K562 (cell line): ENCODE results near the gene ZBTB9. TPM values are rescaled to one million over a fixed set of nuclear protein-coding genes. Genes with fewer than 3 reads are reported as not detected.

Experiments
- ARHGAP35 ChIP-seq: fragments of 450-650 bp; IDR thresholded peaks from 2 replicates; pipeline ENCODE4 v1.6.1; 2018; ENCODE audit not compliant: partially characterized antibody
- ARID1B ChIP-seq: fragments of 450-650 bp; IDR thresholded peaks from 2 replicates; pipeline ENCODE4 v1.6.1; 2016; ENCODE audit warnings: antibody characterized with exemption, mild to moderate bottlenecking, inconsistent platforms
- ETV6 ChIP-seq, 3 experiments: fragments of 150-350 bp in 1 of 3; sonication (generic) in 1 of 3; formaldehyde crosslinking in 1 of 3; IDR thresholded peaks; 2 replicates each; pipeline versions ENCODE4 v1.6.1 to v1.8.0; 2014 to 2022; ENCODE audit warnings: borderline replicate concordance in 2 of 3, low read depth in 2 of 3, antibody characterized with exemption in 1 of 3, low read length in 1 of 3, mild to moderate bottlenecking in 1 of 3, missing genetic modification reagents in 1 of 3
- MCM7 ChIP-seq, 2 experiments: fragments of 450-650 bp; IDR thresholded peaks; 2 replicates each; pipeline ENCODE4 v1.6.1; 2016 to 2018
- PHF21A ChIP-seq: fragments of 450-650 bp; IDR thresholded peaks from 2 replicates; pipeline ENCODE4 v1.6.1; 2017; ENCODE audit warnings: low read depth, borderline replicate concordance
- POLR2A ChIP-seq: fragments of 450-650 bp; conservative IDR thresholded peaks from 2 replicates; pipeline ENCODE4 v1.6.1; 2016
- PURB ChIP-seq: sonication (generic); formaldehyde crosslinking; IDR thresholded peaks from 2 replicates; pipeline ENCODE4 v1.9.0; 2021; ENCODE audit warnings: low read depth, mild to moderate bottlenecking, missing genetic modification reagents
- ZKSCAN3 ChIP-seq: fragments of 250-450 bp; sonication (Bioruptor Pico); IDR thresholded peaks from 2 replicates; pipeline ENCODE4 v1.4.0; 2020
- ZNF347 ChIP-seq: fragments of 450-650 bp; formaldehyde crosslinking; IDR thresholded peaks from 2 replicates; pipeline ENCODE4 v1.4.0; 2020; ENCODE audit warnings: low read depth, mild to moderate bottlenecking, moderate library complexity
- ZNF445 ChIP-seq: fragments of 250-450 bp; sonication (Bioruptor Pico); IDR thresholded peaks from 2 replicates; pipeline ENCODE4 v1.4.0; 2020; ENCODE audit warnings: low read depth, mild to moderate bottlenecking, moderate library complexity
- ZNF584 ChIP-seq: fragments of 200-800 bp; sonication (Bioruptor generic); IDR thresholded peaks from 2 replicates; pipeline ENCODE4 v1.6.1; 2016; ENCODE audit warnings: low read depth, mild to moderate bottlenecking, missing genetic modification characterization, missing compliant biosample characterization
- ZNF696 ChIP-seq: fragments of 250-450 bp; sonication (Bioruptor Pico); conservative IDR thresholded peaks from 2 replicates; pipeline ENCODE4 v1.4.0; 2020; ENCODE audit warnings: mild to moderate bottlenecking, moderate library complexity
- ZNF764 ChIP-seq: fragments of 250-450 bp; sonication (Bioruptor Pico); IDR thresholded peaks from 2 replicates; pipeline ENCODE4 v1.4.0; 2020; ENCODE audit warnings: low read depth, mild to moderate bottlenecking, moderate library complexity
- ZNF778 ChIP-seq: fragments of 450-650 bp; formaldehyde crosslinking; IDR thresholded peaks from 2 replicates; pipeline ENCODE4 v1.4.0; 2020; ENCODE audit warnings: mild to moderate bottlenecking, moderate library complexity
- polyA plus RNA-seq, 8 experiments: library from polyadenylated mRNA; depleted of rRNA in 4 of 8; stranded (reverse) in 5 of 8; unstranded in 3 of 8; fragments of >200 nt; fragmentation: Nextera tagmentation in 2 of 8; fragmentation: Illumina TruSeq in 1 of 8; extraction: Ambion mirVana in 2 of 8; extraction: Trizol in 1 of 8; gene quantifications; 2 replicates each; pipeline versions ENCODE4 v1.2.1 to v1.2.3, GENCODE V29; 2011 to 2014; ENCODE audit warnings: inconsistent platforms in 1 of 8, missing spikeins in 1 of 8
- total RNA-seq, 7 experiments: library from RNA; depleted of rRNA in 6 of 7; stranded (reverse); fragments of >200 nt in 6 of 7; fragmentation: Illumina TruSeq in 2 of 7; extraction: Trizol in 2 of 7; gene quantifications; 2 replicates each; pipeline versions ENCODE4 v1.2.1 to v1.2.3, GENCODE V29; 2011 to 2021; ENCODE audit warnings: low replicate concordance in 1 of 7
- TF ChIP-seq, protein P1 (sequence below), 2 experiments: fragments of 450-650 bp; IDR thresholded peaks; 2 replicates each; pipeline ENCODE4 v1.6.1; 2016
- TF ChIP-seq, protein P2 (sequence below): sonication (generic); formaldehyde crosslinking; IDR thresholded peaks from 2 replicates; pipeline ENCODE4 v1.8.0; 2023; ENCODE audit warnings: mild to moderate bottlenecking, missing genetic modification reagents
- TF ChIP-seq, protein P3 (sequence below): fragments of 250-450 bp; sonication (Bioruptor Pico); IDR thresholded peaks from 2 replicates; pipeline ENCODE4 v1.4.0; 2020
- TF ChIP-seq, protein P4 (sequence below): fragments of 450-650 bp; IDR thresholded peaks from one replicate; pipeline ENCODE4 v1.6.1; 2018; ENCODE audit warnings: mild to moderate bottlenecking, moderate library complexity; ENCODE audit not compliant: partially characterized antibody
- TF ChIP-seq, protein P5 (sequence below): fragments of 450-650 bp; formaldehyde crosslinking; IDR thresholded peaks from 2 replicates; pipeline ENCODE4 v1.4.0; 2022; ENCODE audit warnings: missing genetic modification characterization
- TF ChIP-seq, protein P6 (sequence below): fragments of 450-650 bp; formaldehyde crosslinking; IDR thresholded peaks from 2 replicates; pipeline ENCODE4 v1.4.0; 2020; ENCODE audit warnings: mild to moderate bottlenecking, moderate library complexity

Gene ZBTB9
- total and polyA plus RNA-seq, 9 of the 15 experiments (the other 6 are each of a cell fraction or from before 2014, with no cell fraction given) = 1.9 to 19.5 (median 10.4) TPM

DNA sequence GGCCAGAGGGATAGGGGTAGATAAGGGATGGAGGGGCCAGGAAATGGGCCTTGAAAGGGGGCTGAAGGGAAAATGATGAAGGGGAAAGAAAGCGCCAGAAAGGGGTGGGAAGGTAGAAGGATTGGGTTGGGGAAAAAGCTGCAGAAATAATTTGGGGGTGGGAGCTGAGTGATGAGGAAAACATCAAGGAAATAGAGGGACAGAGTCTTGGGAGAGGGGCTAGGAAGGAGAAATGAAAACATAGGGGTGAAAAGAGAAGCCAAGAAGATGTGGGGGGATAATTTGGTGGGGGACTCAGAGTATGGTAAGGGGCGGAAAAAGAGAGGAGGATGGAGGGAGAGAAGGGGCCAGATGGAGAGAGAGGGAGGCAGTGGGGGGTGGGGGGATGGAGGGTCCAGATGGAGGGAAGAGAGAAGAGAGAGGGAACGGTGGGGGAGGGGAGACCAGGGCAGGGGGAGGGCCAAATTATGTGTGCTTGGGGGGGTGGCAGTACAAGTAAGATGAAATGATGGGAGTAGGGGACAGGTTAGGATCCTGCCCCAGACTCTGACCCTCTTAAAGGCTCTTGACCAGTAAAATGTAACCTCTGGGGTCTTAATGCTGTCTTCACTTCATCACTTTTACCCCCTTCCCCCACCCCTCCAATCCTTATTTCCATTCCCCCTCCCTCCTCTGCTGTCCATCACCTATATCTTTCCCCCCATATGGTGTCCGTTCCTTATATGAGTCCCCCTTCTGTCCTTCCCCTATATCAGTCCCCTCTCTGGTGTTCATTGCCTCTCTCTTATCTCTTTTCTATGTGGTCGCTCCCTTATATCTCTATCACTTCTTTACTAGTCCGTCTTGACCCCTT lies 33.7 kb upstream of the ZBTB9 start (continued):
- TF ChIP-seq ETV6 (IDR thresholded peaks at IDR 0.05; ENCODE audit: borderline replicate concordance in 1 of 2, low read depth in 2 of 2, low read length in 1 of 2) = no peak
- no peak for TF ChIP-seq ETV6 (CRISPR knock-in tag; IDR thresholded peaks at IDR 0.05; ENCODE audit: borderline replicate concordance)
- no peak for TF ChIP-seq ZNF764 (CRISPR knock-in tag)
- no peak for TF ChIP-seq MCM7 (IDR thresholded peaks at IDR 0.05)
- TF ChIP-seq, protein P1, sequence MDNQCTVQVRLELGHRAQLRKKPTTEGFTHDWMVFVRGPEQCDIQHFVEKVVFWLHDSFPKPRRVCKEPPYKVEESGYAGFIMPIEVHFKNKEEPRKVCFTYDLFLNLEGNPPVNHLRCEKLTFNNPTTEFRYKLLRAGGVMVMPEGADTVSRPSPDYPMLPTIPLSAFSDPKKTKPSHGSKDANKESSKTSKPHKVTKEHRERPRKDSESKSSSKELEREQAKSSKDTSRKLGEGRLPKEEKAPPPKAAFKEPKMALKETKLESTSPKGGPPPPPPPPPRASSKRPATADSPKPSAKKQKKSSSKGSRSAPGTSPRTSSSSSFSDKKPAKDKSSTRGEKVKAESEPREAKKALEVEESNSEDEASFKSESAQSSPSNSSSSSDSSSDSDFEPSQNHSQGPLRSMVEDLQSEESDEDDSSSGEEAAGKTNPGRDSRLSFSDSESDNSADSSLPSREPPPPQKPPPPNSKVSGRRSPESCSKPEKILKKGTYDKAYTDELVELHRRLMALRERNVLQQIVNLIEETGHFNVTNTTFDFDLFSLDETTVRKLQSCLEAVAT (IDR thresholded peaks at IDR 0.05) = peak in 1 of 2 experiments; percentile 52; a peak in 1 of 4 replicates
- TF ChIP-seq ZKSCAN3 (CRISPR knock-in tag) = no peak
- TF ChIP-seq, protein P2, sequence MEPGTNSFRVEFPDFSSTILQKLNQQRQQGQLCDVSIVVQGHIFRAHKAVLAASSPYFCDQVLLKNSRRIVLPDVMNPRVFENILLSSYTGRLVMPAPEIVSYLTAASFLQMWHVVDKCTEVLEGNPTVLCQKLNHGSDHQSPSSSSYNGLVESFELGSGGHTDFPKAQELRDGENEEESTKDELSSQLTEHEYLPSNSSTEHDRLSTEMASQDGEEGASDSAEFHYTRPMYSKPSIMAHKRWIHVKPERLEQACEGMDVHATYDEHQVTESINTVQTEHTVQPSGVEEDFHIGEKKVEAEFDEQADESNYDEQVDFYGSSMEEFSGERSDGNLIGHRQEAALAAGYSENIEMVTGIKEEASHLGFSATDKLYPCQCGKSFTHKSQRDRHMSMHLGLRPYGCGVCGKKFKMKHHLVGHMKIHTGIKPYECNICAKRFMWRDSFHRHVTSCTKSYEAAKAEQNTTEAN (CRISPR knock-in tag) = no peak
- TF ChIP-seq ARHGAP35 = peak; percentile 31
- TF ChIP-seq ZNF347 (CRISPR knock-in tag) = no peak
- peak; percentile 90 for TF ChIP-seq PHF21A
- TF ChIP-seq, protein P3, sequence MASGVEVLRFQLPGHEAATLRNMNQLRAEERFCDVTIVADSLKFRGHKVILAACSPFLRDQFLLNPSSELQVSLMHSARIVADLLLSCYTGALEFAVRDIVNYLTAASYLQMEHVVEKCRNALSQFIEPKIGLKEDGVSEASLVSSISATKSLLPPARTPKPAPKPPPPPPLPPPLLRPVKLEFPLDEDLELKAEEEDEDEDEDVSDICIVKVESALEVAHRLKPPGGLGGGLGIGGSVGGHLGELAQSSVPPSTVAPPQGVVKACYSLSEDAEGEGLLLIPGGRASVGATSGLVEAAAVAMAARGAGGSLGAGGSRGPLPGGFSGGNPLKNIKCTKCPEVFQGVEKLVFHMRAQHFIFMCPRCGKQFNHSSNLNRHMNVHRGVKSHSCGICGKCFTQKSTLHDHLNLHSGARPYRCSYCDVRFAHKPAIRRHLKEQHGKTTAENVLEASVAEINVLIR (CRISPR knock-in tag) = no peak
- TF ChIP-seq, protein P4, sequence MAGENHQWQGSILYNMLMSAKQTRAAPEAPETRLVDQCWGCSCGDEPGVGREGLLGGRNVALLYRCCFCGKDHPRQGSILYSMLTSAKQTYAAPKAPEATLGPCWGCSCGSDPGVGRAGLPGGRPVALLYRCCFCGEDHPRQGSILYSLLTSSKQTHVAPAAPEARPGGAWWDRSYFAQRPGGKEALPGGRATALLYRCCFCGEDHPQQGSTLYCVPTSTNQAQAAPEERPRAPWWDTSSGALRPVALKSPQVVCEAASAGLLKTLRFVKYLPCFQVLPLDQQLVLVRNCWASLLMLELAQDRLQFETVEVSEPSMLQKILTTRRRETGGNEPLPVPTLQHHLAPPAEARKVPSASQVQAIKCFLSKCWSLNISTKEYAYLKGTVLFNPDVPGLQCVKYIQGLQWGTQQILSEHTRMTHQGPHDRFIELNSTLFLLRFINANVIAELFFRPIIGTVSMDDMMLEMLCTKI = no peak
- no peak for TF ChIP-seq ZNF696 (CRISPR knock-in tag)
- TF ChIP-seq POLR2A = no peak
- TF ChIP-seq, protein P5, sequence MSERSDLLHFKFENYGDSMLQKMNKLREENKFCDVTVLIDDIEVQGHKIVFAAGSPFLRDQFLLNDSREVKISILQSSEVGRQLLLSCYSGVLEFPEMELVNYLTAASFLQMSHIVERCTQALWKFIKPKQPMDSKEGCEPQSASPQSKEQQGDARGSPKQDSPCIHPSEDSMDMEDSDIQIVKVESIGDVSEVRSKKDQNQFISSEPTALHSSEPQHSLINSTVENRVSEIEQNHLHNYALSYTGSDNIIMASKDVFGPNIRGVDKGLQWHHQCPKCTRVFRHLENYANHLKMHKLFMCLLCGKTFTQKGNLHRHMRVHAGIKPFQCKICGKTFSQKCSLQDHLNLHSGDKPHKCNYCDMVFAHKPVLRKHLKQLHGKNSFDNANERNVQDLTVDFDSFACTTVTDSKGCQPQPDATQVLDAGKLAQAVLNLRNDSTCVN (CRISPR knock-in tag) = peak; percentile 57; the same call in 1 of the 2 replicates
- no peak for TF ChIP-seq ZNF445 (CRISPR knock-in tag)
- TF ChIP-seq ZNF584 (CRISPR knock-in tag) = no peak
- TF ChIP-seq ARID1B = peak; percentile 48
- no peak for TF ChIP-seq PURB (CRISPR knock-in tag)
- TF ChIP-seq ZNF778 = no peak
- TF ChIP-seq, protein P6, sequence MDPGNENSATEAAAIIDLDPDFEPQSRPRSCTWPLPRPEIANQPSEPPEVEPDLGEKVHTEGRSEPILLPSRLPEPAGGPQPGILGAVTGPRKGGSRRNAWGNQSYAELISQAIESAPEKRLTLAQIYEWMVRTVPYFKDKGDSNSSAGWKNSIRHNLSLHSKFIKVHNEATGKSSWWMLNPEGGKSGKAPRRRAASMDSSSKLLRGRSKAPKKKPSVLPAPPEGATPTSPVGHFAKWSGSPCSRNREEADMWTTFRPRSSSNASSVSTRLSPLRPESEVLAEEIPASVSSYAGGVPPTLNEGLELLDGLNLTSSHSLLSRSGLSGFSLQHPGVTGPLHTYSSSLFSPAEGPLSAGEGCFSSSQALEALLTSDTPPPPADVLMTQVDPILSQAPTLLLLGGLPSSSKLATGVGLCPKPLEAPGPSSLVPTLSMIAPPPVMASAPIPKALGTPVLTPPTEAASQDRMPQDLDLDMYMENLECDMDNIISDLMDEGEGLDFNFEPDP (CRISPR knock-in tag) = no peak
